IPS-18c (cell line): Measurements from ENCODE around the gene SEPTIN10.
"Not testable (repeated sequence)": the region's sequence is repeated elsewhere in the genome, so short reads cannot be mapped to it uniquely, and the experiment has no call there.

ENCODE experiments used
- H3K4me3 ChIP-seq: 2 replicates; pipeline ENCODE4 v1.7.0; 2013; ENCODE audit warnings: low read depth, mild to moderate bottlenecking, low read length, moderate library complexity; ENCODE audit not compliant: insufficient read depth
- H3K9me3 ChIP-seq: one replicate; pipeline ENCODE4 v1.6.1; 2013; ENCODE audit warnings: mild to moderate bottlenecking, low read length, moderate library complexity; ENCODE audit not compliant: control insufficient read depth, insufficient read depth

Gene SEPTIN10

GRCh38 chr2:109613922-109614714 lies at the start of gene SEPTIN10, which contains the start of gene SOWAHC:
Gene SEPTIN10, minus strand, starts transcription at chr2:109613966. Its CDS starts 139 bp downstream, at chr2:109613827.
Gene SOWAHC, plus strand, starts transcription at chr2:109614364. Its CDS starts 126 bp downstream, at chr2:109614490.
- Histone ChIP-seq H3K9me3 (peaks cover 2% of the 10 kb centered on the region), H3K4me3 (peak within 1 kb of the TSS; percentile 79)

GRCh38 chr2:109662889-109663288 lies 49.1 kb upstream of the SEPTIN10 start:
- no peak overlapping the region for H3K4me3 ChIP-seq
- no peaks in the 10 kb centered on the region for H3K9me3 ChIP-seq

- Histone ChIP-seq H3K9me3 (no peaks in the 10 kb centered on the region), H3K4me3 (no peak overlapping the region)
These were observed 46.5 kb upstream of the SEPTIN10 start for GRCh38 chr2:109660046-109660860.

- no peaks in the 10 kb centered on the region for H3K9me3 ChIP-seq
- H3K4me3 ChIP-seq = no peak overlapping the region
These were observed 45.8 kb upstream of the SEPTIN10 start for GRCh38 chr2:109659396-109660045.

- no peaks in the 10 kb centered on the region for H3K9me3 ChIP-seq
These were observed 41.5 kb upstream of the SEPTIN10 start for GRCh38 chr2:109655287-109655686.

GRCh38 chr2:109654326-109655050 lies 40.7 kb upstream of the SEPTIN10 start:
- no peak overlapping the region for H3K4me3 ChIP-seq
- H3K9me3 ChIP-seq = no peaks in the 10 kb centered on the region

More at GRCh38 chr2:109655287-109655686, 41.5 kb upstream of the SEPTIN10 start:
- H3K4me3 ChIP-seq = no peak overlapping the region

GRCh38 chr2:109649736-109650695 lies 36.2 kb upstream of the SEPTIN10 start:
- H3K4me3 ChIP-seq = no peak overlapping the region
- H3K9me3 ChIP-seq = no peaks in the 10 kb centered on the region

GRCh38 chr2:109648041-109648527 lies 34.3 kb upstream of the SEPTIN10 start:
- no peaks in the 10 kb centered on the region for H3K9me3 ChIP-seq
- H3K4me3 ChIP-seq = no peak overlapping the region

GRCh38 chr2:109647636-109648035 lies 33.9 kb upstream of the SEPTIN10 start:
- no peak overlapping the region for H3K4me3 ChIP-seq
- no peaks in the 10 kb centered on the region for H3K9me3 ChIP-seq

- Histone ChIP-seq H3K9me3 (no peaks in the 10 kb centered on the region), H3K4me3 (no peak overlapping the region)
These were observed 33.2 kb upstream of the SEPTIN10 start for GRCh38 chr2:109646961-109647360.

GRCh38 chr2:109645412-109646184 lies 31.8 kb upstream of the SEPTIN10 start:
- no peaks in the 10 kb centered on the region for H3K9me3 ChIP-seq
- no peak overlapping the region for H3K4me3 ChIP-seq

- Histone ChIP-seq H3K4me3 (no peak overlapping the region), H3K9me3 (no peaks in the 10 kb centered on the region)
These were observed 31.0 kb upstream of the SEPTIN10 start for GRCh38 chr2:109644571-109645275.

GRCh38 chr2:109640000-109640399 lies 26.2 kb upstream of the SEPTIN10 start:
- not testable (repeated sequence) for H3K4me3 ChIP-seq, H3K9me3 ChIP-seq

- Histone ChIP-seq H3K9me3 (no peaks in the 10 kb centered on the region), H3K4me3 (no peak overlapping the region)
These were observed 25.0 kb upstream of the SEPTIN10 start for GRCh38 chr2:109638795-109639194.
